Caco-2 (cell line): ENCODE measurements around the gene B3GAT1. TPM values are rescaled to one million over a fixed set of nuclear protein-coding genes. Genes with fewer than 3 reads are reported as not detected.

Experiments used
- BruUV-seq: library from RNA; stranded (reverse); fragments of 400-500 nt; replicated peaks from 2 replicates; lab custom pipeline; 2021; lab: Mats Ljungman, UMichigan
- CTCF ChIA-PET: fragments of 300-600 bp; sonication (Branson Sonifier 250); formaldehyde crosslinking; loops from one replicate; lab custom pipeline; 2022; ENCODE audit warnings: antibody characterized with exemption; lab: Charles Lee
- POLR2A ChIA-PET: fragments of 300-600 bp; sonication (Branson Sonifier 250); formaldehyde crosslinking; loops from one replicate; lab custom pipeline; 2022; ENCODE audit warnings: antibody characterized with exemption; lab: Charles Lee
- DNase-seq, 2 experiments: peaks; one replicate each; pipeline versions ENCODE4 v3.0.0 to v3.0.0-alpha.2; 2020 to 2022
- H3K27me3 ChIP-seq: replicated peaks from 2 replicates; pipeline ENCODE4 v1.6.0; 2011; ENCODE audit warnings: low read length; ENCODE audit not compliant: control insufficient read depth, insufficient read depth
- H3K36me3 ChIP-seq: 2 replicates; pipeline ENCODE4 v1.5.1; 2011; ENCODE audit warnings: low read length; ENCODE audit not compliant: control insufficient read depth, insufficient read depth
- H3K4me1 ChIP-seq: fragments of 250-450 bp; sonication (Bioruptor Pico); 2 replicates; pipeline ENCODE4 v1.5.1; 2020; ENCODE audit warnings: mild to moderate bottlenecking
- H3K4me3 ChIP-seq: 2 replicates; pipeline ENCODE4 v1.5.1; 2011; ENCODE audit warnings: low read depth, mild to moderate bottlenecking, control low read depth, low read length
- H3K9me3 ChIP-seq: fragments of 250-450 bp; sonication (Bioruptor Pico); 2 replicates; pipeline ENCODE4 v1.5.1; 2020; ENCODE audit warnings: mild to moderate bottlenecking, moderate library complexity
- H3K27ac Mint-ChIP-seq: one replicate; pipeline ENCODE4 v1.8.0; 2022; ENCODE audit warnings: mixed read lengths; ENCODE audit not compliant: unreplicated experiment
- H3K27me3 Mint-ChIP-seq: one replicate; pipeline ENCODE4 v1.8.0; 2022; ENCODE audit warnings: mixed read lengths; ENCODE audit not compliant: insufficient read depth, unreplicated experiment
- H3K36me3 Mint-ChIP-seq: one replicate; pipeline ENCODE4 v1.8.0; 2022; ENCODE audit warnings: mild to moderate bottlenecking, mixed read lengths; ENCODE audit not compliant: insufficient read depth, unreplicated experiment
- H3K4me1 Mint-ChIP-seq: one replicate; pipeline ENCODE4 v1.8.0; 2022; ENCODE audit warnings: low read depth, mixed read lengths; ENCODE audit not compliant: unreplicated experiment
- H3K4me3 Mint-ChIP-seq: one replicate; pipeline ENCODE4 v1.8.0; 2022; ENCODE audit warnings: mild to moderate bottlenecking, moderate library complexity, mixed read lengths; ENCODE audit not compliant: unreplicated experiment
- H3K9me3 Mint-ChIP-seq: one replicate; pipeline ENCODE4 v1.8.0; 2022; ENCODE audit warnings: mixed read lengths; ENCODE audit not compliant: unreplicated experiment
- intact Hi-C: fragments of 100-400 bp; cut with micrococcal nuclease; formaldehyde crosslinking; loops from one replicate; pipeline ENCODE4 v1.10.0; 2022; ENCODE audit not compliant: unreplicated experiment
- total RNA-seq: library from RNA; stranded (reverse); gene quantifications from 2 replicates; pipeline ENCODE4 v1.2.3, GENCODE V29; 2022
- TF ChIP-seq, protein P1 (sequence below), 2 experiments: fragments of 200-600 bp in 1 of 2; IDR thresholded peaks; 1 replicate in 1 of 2; 2 replicates in 1 of 2; pipeline versions ENCODE4 v1.5.1 to v1.8.0; 2011 to 2022; ENCODE audit warnings: antibody characterized with exemption in 1 of 2, control low read depth in 1 of 2, inconsistent platforms in 1 of 2, low read depth in 1 of 2, low read length in 1 of 2, mild to moderate bottlenecking in 1 of 2, moderate library complexity in 1 of 2; ENCODE audit not compliant: insufficient read depth in 1 of 2, severe bottlenecking in 1 of 2, unreplicated experiment in 1 of 2

B3GAT1 gene
- total RNA-seq, 1 experiment from 2014 or later: 0.11 TPM

DNA sequence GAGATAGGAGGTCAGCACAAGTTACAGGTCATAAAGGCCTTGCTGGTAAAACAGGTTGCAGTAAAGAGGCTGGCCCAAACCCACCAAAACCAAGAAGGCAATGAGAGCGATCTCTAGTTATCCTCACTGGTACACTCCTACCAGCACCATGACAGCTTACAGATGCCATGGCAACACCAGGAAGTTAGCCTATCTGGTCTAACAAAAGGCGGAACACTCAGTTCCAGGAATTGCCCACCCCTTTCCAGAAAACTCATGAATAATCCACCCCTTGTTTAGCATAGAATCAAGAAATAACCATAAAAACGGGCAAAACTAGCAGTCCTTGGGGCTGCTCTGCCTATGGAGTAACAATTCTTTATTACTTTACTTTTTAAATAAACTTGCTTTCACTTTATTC lies 43.5 kb upstream of the B3GAT1 start:
- Histone ChIP-seq H3K9me3 (peaks cover 26% of the 10 kb centered on the region), H3K36me3 (no peaks in the 10 kb centered on the region), H3K4me1 (no peaks in the 10 kb centered on the region), H3K4me3 (no peak overlapping the region), H3K27me3 (no peaks in the 10 kb centered on the region)
- no peak for DNase-seq
- peaks cover 3% of the 10 kb centered on the region for H3K27me3 Mint-ChIP-seq
- no TSS peak for BruUV-seq
- no peak overlapping the region for H3K27ac Mint-ChIP-seq
- intact Hi-C loops: no loop called here
- no peak overlapping the region for H3K4me3 Mint-ChIP-seq
- POLR2A ChIA-PET: no interaction called here
- H3K9me3 Mint-ChIP-seq: peaks cover 11% of the 10 kb centered on the region
- H3K36me3 Mint-ChIP-seq: no peaks in the 10 kb centered on the region
- CTCF ChIA-PET: no interaction called here
- TF ChIP-seq, protein P1, sequence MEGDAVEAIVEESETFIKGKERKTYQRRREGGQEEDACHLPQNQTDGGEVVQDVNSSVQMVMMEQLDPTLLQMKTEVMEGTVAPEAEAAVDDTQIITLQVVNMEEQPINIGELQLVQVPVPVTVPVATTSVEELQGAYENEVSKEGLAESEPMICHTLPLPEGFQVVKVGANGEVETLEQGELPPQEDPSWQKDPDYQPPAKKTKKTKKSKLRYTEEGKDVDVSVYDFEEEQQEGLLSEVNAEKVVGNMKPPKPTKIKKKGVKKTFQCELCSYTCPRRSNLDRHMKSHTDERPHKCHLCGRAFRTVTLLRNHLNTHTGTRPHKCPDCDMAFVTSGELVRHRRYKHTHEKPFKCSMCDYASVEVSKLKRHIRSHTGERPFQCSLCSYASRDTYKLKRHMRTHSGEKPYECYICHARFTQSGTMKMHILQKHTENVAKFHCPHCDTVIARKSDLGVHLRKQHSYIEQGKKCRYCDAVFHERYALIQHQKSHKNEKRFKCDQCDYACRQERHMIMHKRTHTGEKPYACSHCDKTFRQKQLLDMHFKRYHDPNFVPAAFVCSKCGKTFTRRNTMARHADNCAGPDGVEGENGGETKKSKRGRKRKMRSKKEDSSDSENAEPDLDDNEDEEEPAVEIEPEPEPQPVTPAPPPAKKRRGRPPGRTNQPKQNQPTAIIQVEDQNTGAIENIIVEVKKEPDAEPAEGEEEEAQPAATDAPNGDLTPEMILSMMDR (IDR thresholded peaks at IDR 0.05; ENCODE audit: insufficient read depth in 1 of 2, low read depth in 1 of 2, low read length in 1 of 2, severe bottlenecking in 1 of 2, unreplicated experiment in 1 of 2): no peak
- no peaks in the 10 kb centered on the region for H3K4me1 Mint-ChIP-seq

DNA sequence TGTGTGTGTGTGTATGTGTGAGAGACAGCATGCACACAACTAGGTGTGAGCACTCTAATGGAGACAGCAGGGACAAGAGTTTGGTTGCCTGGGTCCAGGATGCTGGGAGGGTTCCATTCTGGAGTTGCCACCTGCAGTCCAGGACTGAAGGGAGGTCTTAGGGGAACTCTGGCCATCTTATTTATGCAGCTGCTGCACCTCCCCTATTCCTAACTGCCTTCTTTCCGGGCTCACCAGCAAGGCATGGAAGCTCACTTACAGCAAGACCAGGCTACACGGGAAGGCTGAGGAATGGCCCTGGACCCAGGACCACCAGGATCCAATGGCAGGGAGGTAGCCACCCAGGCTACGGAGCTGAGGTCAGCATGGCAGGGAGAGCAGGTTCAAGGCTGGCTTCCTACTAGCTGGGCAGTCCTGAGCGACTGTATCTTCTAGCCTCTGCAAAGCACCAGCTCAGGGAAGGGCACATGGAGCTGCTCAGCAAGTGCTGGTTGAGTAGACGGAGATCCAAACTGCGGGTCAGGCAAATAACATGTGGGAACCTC lies 42.2 kb upstream of the B3GAT1 start:
- no peaks in the 10 kb centered on the region for H3K27me3 ChIP-seq
- H3K9me3 ChIP-seq: peaks cover 26% of the 10 kb centered on the region
- ChIA-PET POLR2A (no interaction called here), CTCF (no interaction called here)
- H3K4me3 ChIP-seq: no peak overlapping the region
- Mint-ChIP-seq H3K27ac (no peak overlapping the region), H3K4me1 (no peaks in the 10 kb centered on the region), H3K4me3 (no peak overlapping the region), H3K36me3 (no peaks in the 10 kb centered on the region), H3K9me3 (peaks cover 11% of the 10 kb centered on the region), H3K27me3 (peaks cover 3% of the 10 kb centered on the region)
- intact Hi-C loops: no loop called here
- TF ChIP-seq, protein P1 (IDR thresholded peaks at IDR 0.05; ENCODE audit: insufficient read depth in 1 of 2, low read depth in 1 of 2, low read length in 1 of 2, severe bottlenecking in 1 of 2, unreplicated experiment in 1 of 2): no peak
- no peaks in the 10 kb centered on the region for H3K4me1 ChIP-seq
- no peaks in the 10 kb centered on the region for H3K36me3 ChIP-seq
- DNase-seq: no peak
- BruUV-seq: no TSS peak

DNA sequence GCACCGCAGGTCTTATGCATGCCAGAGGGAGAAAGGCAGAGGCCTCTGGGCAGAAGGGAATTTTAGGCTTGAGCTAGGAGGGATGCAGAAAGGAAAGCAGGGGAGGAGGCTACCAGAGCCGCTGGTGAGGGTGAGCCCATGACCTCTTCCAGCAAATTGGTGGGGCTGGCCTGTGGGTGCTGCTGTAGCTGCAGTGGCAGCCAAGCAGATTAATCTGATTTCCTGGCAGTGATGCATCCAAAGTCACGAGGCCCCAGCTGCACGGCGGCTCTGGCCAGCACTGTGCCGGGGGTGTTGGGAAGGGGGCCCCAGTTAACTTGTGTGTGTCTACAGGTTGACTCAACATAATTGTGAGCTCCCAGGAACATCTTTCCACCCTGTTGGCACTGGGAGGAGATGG lies 41.4 kb upstream of the B3GAT1 start:
- H3K4me3 Mint-ChIP-seq: no peak overlapping the region

More for the DNA sequence above, 41.4 kb upstream of the B3GAT1 start:
- TF ChIP-seq, protein P1 (IDR thresholded peaks at IDR 0.05; ENCODE audit: insufficient read depth in 1 of 2, low read depth in 1 of 2, low read length in 1 of 2, severe bottlenecking in 1 of 2, unreplicated experiment in 1 of 2): no peak
- peak in 1 of 2 experiments; percentile 25 for DNase-seq
- no peaks in the 10 kb centered on the region for H3K36me3 ChIP-seq
- no TSS peak for BruUV-seq
- H3K4me1 ChIP-seq: no peaks in the 10 kb centered on the region
- H3K36me3 Mint-ChIP-seq: no peaks in the 10 kb centered on the region
- CTCF ChIA-PET: no interaction called here
- no peaks in the 10 kb centered on the region for H3K27me3 Mint-ChIP-seq
- H3K9me3 Mint-ChIP-seq: peaks cover 11% of the 10 kb centered on the region
- H3K9me3 ChIP-seq: peaks cover 21% of the 10 kb centered on the region
- H3K4me1 Mint-ChIP-seq: no peaks in the 10 kb centered on the region
- H3K4me3 ChIP-seq: no peak overlapping the region
- POLR2A ChIA-PET: no interaction called here
- no peaks in the 10 kb centered on the region for H3K27me3 ChIP-seq
- intact Hi-C loops: no loop called here
- no peak overlapping the region for H3K27ac Mint-ChIP-seq
